Loucy (cell line): Measurements from ENCODE around the gene GNA12.

Experiments used
- H2AFZ ChIP-seq: fragments of 200-600 bp; sonication (generic); 2 replicates; pipeline ENCODE4 v1.6.0; 2016; ENCODE audit warnings: antibody characterized with exemption, mild to moderate bottlenecking, low read length, moderate library complexity
- H3F3A ChIP-seq: fragments of 200-600 bp; 2 replicates; pipeline ENCODE4 v1.6.0; 2016; ENCODE audit warnings: antibody characterized with exemption, low read depth, mild to moderate bottlenecking
- H3K27me3 ChIP-seq: fragments of 200-600 bp; sonication (generic); 2 replicates; pipeline ENCODE4 v1.6.1; 2014; ENCODE audit warnings: low read length, mild to moderate bottlenecking; ENCODE audit not compliant: insufficient read depth, poor library complexity, severe bottlenecking
- H3K36me3 ChIP-seq: fragments of 200-600 bp; sonication (generic); 2 replicates; pipeline ENCODE4 v1.6.1; 2016; ENCODE audit warnings: low read length; ENCODE audit not compliant: insufficient read depth
- H3K4me1 ChIP-seq: fragments of 200-600 bp; sonication (generic); 2 replicates; pipeline ENCODE4 v1.5.1; 2014; ENCODE audit warnings: low read length, mild to moderate bottlenecking; ENCODE audit not compliant: insufficient read depth, poor library complexity, severe bottlenecking
- H3K4me2 ChIP-seq: fragments of 200-600 bp; sonication (generic); 2 replicates; pipeline ENCODE4 v1.6.0; 2014; ENCODE audit warnings: antibody characterized with exemption, low read length, low read depth, mild to moderate bottlenecking; ENCODE audit not compliant: poor library complexity, severe bottlenecking
- H3K4me3 ChIP-seq: fragments of 200-600 bp; sonication (generic); 2 replicates; pipeline ENCODE4 v1.5.1; 2014; ENCODE audit warnings: low read length, mild to moderate bottlenecking, mixed read lengths; ENCODE audit not compliant: poor library complexity, severe bottlenecking
- H3K79me2 ChIP-seq: fragments of 200-600 bp; sonication (generic); 2 replicates; pipeline ENCODE4 v1.6.1; 2014; ENCODE audit warnings: low read length; ENCODE audit not compliant: insufficient read depth
- H3K9ac ChIP-seq: fragments of 200-600 bp; sonication (generic); 2 replicates; pipeline ENCODE4 v1.6.0; 2014; ENCODE audit warnings: mild to moderate bottlenecking, low read depth, low read length, moderate library complexity; ENCODE audit not compliant: poor library complexity, severe bottlenecking
- H3K9me2 ChIP-seq: fragments of 200-600 bp; sonication (generic); replicated peaks from 2 replicates; pipeline ENCODE4 v1.6.1; 2016; ENCODE audit warnings: low read depth, low read length, mixed read lengths
- H3K9me3 ChIP-seq: fragments of 200-600 bp; sonication (generic); 2 replicates; pipeline ENCODE4 v1.6.1; 2014; ENCODE audit warnings: mild to moderate bottlenecking, antibody characterized with exemption, low read length, low read depth; ENCODE audit not compliant: insufficient read depth
- H4K20me1 ChIP-seq: fragments of 200-600 bp; sonication (generic); 2 replicates; pipeline ENCODE4 v1.6.0; 2014; ENCODE audit warnings: antibody characterized with exemption, low read length, mild to moderate bottlenecking; ENCODE audit not compliant: insufficient read depth, poor library complexity, severe bottlenecking
- EZH2phosphoT487 ChIP-seq: fragments of 200-600 bp; IDR thresholded peaks from 2 replicates; pipeline ENCODE4 v1.6.1; 2018; ENCODE audit warnings: antibody characterized with exemption, mild to moderate bottlenecking, moderate library complexity, borderline replicate concordance
- TF ChIP-seq, protein P1 (sequence below): fragments of 200-600 bp; sonication (generic); conservative IDR thresholded peaks from 2 replicates; pipeline ENCODE4 v1.5.1; 2014; ENCODE audit warnings: mild to moderate bottlenecking, antibody characterized with exemption, low read length

Gene GNA12

DNA sequence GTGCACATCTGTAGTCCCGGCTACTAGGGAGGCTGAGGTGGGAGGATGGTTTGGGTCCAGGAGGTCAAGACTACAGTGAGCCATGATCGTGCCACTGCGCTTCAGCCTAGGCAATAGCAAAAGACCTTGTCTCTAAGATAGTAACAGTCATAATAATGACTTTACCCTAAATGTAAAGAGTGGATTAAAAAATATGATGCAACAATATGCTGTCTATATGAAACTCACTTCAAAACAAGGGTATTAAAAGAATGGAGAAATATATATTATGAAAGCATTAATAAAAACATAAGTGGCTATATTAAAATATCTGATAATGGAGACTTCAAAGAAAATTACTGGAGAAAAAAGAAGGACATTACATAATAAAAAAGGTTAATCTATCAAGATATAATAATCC is 5.7 kb downstream of the GNA12 start:
- H3K9me2 ChIP-seq = no peaks in the 10 kb centered on the region
- no peak overlapping the region for H2AFZ ChIP-seq
- peaks cover 99% of the 10 kb centered on the region for H3K79me2 ChIP-seq
- H3K9ac ChIP-seq = peak overlapping the region; percentile 56
- H3K36me3 ChIP-seq = peaks cover 18% of the 10 kb centered on the region
- TF ChIP-seq, protein P1, sequence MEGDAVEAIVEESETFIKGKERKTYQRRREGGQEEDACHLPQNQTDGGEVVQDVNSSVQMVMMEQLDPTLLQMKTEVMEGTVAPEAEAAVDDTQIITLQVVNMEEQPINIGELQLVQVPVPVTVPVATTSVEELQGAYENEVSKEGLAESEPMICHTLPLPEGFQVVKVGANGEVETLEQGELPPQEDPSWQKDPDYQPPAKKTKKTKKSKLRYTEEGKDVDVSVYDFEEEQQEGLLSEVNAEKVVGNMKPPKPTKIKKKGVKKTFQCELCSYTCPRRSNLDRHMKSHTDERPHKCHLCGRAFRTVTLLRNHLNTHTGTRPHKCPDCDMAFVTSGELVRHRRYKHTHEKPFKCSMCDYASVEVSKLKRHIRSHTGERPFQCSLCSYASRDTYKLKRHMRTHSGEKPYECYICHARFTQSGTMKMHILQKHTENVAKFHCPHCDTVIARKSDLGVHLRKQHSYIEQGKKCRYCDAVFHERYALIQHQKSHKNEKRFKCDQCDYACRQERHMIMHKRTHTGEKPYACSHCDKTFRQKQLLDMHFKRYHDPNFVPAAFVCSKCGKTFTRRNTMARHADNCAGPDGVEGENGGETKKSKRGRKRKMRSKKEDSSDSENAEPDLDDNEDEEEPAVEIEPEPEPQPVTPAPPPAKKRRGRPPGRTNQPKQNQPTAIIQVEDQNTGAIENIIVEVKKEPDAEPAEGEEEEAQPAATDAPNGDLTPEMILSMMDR = no peak
- no peak for TF ChIP-seq EZH2phosphoT487
- peak overlapping the region; percentile 83 for H3K4me3 ChIP-seq
- H3K4me1 ChIP-seq = peaks cover 91% of the 10 kb centered on the region
- peaks cover 33% of the 10 kb centered on the region for H4K20me1 ChIP-seq
- no peaks in the 10 kb centered on the region for H3K9me3 ChIP-seq
- H3K27me3 ChIP-seq = no peaks in the 10 kb centered on the region
- peak overlapping the region; percentile 76 for H3K4me2 ChIP-seq
- 0 out of 2 replicates have a peak, but pooled peaks cover 4% of the 10 kb centered on the region for H3F3A ChIP-seq

DNA sequence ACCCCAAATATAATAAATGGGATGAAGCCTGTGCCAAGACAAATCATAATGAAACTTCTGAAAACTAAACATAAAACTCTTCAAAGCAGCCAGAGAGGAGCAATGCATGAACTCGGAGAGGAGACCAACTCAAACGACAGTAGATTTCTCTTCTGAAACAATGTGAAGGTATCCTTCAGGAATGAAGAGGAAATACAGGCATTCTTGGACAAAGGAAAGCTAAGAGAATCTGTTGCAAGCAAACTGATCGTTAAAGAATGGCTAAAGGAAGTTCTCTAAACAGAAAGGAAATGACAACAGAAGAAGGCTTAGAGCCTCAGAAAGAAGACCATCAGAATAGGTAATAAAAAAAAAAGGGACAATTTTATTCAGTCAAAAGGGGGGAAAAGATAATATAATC is 6.6 kb downstream of the GNA12 start:
- H3K9me2 ChIP-seq = no peaks in the 10 kb centered on the region
- H4K20me1 ChIP-seq = peaks cover 24% of the 10 kb centered on the region
- TF ChIP-seq EZH2phosphoT487 = no peak
- TF ChIP-seq, protein P1 = no peak
- H3F3A ChIP-seq = 0 out of 2 replicates have a peak, but pooled peaks cover 4% of the 10 kb centered on the region
- no peak overlapping the region for H2AFZ ChIP-seq
- H3K36me3 ChIP-seq = peaks cover 18% of the 10 kb centered on the region
- no peaks in the 10 kb centered on the region for H3K9me3 ChIP-seq
- H3K4me1 ChIP-seq = peaks cover 85% of the 10 kb centered on the region
- peak overlapping the region; percentile 76 for H3K4me2 ChIP-seq
- H3K4me3 ChIP-seq = peak overlapping the region; percentile 83
- no peaks in the 10 kb centered on the region for H3K27me3 ChIP-seq
- H3K9ac ChIP-seq = peak overlapping the region; percentile 56
- peaks cover 99% of the 10 kb centered on the region for H3K79me2 ChIP-seq

DNA sequence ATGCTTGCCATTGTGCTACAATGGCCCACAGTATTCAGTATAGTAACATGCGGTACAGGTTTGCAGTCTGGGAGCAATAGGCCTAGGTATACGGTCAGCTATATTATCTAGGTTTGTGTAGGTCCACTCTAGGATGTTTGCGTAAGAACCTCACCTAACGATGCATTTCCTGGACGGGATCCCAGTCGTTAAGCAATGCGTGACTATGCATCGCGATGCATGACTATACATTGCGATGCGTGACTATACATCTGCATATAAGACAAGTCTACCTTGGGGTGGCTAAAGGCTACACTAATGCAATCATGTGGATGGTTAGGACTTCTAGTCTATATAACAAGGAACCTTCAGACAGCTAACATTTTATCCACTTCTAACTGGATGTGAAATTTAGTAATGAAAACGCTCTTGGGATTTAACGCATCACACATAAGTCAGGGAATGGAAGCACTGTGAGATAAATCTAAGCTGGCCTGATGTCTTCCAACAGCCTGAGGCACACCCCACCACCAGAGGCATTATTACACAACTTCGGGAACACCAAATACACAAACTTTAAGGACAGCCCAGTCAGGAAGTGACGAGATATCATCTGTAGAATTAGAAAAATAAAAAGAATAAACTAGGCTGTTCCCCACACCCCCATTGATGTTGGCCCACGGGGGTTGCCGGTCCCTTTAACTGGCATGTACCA is 9.2 kb downstream of the GNA12 start:
- no peaks in the 10 kb centered on the region for H3K27me3 ChIP-seq
- H3K4me1 ChIP-seq = peaks cover 60% of the 10 kb centered on the region
- TF ChIP-seq, protein P1 = no peak
- no peak for TF ChIP-seq EZH2phosphoT487
- H4K20me1 ChIP-seq = peaks cover 15% of the 10 kb centered on the region
- no peaks in the 10 kb centered on the region for H3F3A ChIP-seq
- H3K9me3 ChIP-seq = no peaks in the 10 kb centered on the region
- no peak overlapping the region for H3K4me2 ChIP-seq
- H3K9me2 ChIP-seq = no peaks in the 10 kb centered on the region
- no peak overlapping the region for H3K4me3 ChIP-seq
- H3K36me3 ChIP-seq = peaks cover 30% of the 10 kb centered on the region
- H2AFZ ChIP-seq = no peak overlapping the region
- H3K79me2 ChIP-seq = peaks cover 97% of the 10 kb centered on the region
- no peak overlapping the region for H3K9ac ChIP-seq
